ENCODE measurements around the gene PRKRIP1. TPM values are rescaled to one million over a fixed set of nuclear protein-coding genes. Genes with fewer than 3 reads are reported as not detected.
"Not testable (repeated sequence)": the region's sequence is repeated elsewhere in the genome, so short reads cannot be mapped to it uniquely, and the experiment has no call there.

The PRKRIP1 gene, protein sequence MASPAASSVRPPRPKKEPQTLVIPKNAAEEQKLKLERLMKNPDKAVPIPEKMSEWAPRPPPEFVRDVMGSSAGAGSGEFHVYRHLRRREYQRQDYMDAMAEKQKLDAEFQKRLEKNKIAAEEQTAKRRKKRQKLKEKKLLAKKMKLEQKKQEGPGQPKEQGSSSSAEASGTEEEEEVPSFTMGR
- total RNA-seq (ENCODE audit: low replicate concordance): 12.4 and 49.6 TPM in 2 replicates

DNA sequence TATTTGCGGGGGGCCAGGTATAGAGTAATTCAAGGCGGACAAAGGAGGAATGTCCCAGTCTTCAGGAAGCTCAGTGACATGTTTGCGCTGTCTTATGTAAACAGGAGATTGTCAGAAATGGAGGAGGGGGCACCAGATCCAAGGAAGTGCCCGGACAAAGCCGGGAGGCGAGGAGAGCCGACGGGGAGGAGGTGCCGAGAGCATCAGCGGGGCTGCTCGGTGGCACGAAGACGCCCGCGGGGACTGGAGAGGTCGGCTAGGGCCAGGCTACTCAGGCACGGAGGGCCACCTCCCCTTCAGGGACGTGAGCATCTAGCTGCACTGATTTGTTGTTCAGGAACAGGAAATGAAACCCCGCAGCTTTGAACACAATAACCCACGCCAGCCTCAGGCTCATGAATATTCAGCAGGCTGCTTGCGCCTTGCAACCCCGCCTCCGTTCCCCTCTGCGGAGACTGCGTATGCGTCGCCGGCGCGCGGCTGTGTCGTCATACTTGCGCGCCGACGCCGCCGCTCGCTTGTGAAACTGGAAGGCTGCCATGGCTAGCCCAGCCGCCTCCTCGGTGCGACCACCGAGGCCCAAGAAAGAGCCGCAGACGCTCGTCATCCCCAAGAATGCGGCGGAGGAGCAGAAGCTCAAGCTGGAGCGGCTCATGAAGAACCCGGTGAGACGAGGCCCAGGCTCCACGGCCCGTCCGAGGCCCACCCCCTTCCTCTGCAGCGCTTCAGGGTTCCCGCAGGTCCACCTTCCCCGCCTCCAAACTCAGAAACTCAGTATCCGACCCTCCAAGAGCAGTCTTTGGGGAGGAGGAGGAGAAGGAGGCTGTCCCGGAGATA is at the start of gene PRKRIP1:
Gene PRKRIP1 (plus strand): TSS at position 491 of the 837 bp plus-strand sequence. CDS start 49 bp downstream, at position 540.
- TF ChIP-seq, protein P1, sequence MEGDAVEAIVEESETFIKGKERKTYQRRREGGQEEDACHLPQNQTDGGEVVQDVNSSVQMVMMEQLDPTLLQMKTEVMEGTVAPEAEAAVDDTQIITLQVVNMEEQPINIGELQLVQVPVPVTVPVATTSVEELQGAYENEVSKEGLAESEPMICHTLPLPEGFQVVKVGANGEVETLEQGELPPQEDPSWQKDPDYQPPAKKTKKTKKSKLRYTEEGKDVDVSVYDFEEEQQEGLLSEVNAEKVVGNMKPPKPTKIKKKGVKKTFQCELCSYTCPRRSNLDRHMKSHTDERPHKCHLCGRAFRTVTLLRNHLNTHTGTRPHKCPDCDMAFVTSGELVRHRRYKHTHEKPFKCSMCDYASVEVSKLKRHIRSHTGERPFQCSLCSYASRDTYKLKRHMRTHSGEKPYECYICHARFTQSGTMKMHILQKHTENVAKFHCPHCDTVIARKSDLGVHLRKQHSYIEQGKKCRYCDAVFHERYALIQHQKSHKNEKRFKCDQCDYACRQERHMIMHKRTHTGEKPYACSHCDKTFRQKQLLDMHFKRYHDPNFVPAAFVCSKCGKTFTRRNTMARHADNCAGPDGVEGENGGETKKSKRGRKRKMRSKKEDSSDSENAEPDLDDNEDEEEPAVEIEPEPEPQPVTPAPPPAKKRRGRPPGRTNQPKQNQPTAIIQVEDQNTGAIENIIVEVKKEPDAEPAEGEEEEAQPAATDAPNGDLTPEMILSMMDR (IDR thresholded peaks at IDR 0.05; ENCODE audit: insufficient read depth, low read length): no peak
- peak; percentile 87 for DNase-seq (ENCODE audit: low read depth)

DNA sequence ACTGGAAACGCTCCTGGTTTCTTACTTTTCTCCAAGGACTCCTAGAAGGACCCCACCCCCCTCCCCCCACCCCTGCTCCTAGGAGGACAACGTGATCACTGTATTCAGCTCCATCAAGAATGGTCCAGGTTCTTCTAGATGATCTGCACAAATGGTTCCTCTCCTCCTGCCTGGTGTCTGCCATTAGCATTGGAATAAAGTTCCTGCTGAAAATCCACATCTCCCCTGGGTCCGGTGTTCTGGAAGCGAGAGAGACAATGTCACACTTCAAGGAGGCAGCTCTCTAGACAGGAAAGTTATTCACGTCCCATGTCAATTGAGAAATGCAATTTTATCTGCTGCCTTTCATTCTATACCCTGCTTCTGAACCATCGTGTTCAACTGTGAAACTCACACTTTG is 49.2 kb upstream of the PRKRIP1 start:
- DNase-seq (ENCODE audit: low read depth); H3K4me3 ChIP-seq (ENCODE audit: low read depth, low read length): not testable (repeated sequence)

More for the DNA sequence above, at the start of gene PRKRIP1:
- H3K4me3 ChIP-seq (ENCODE audit: low read depth, low read length): peak within 1 kb of the TSS; percentile 96

DNA sequence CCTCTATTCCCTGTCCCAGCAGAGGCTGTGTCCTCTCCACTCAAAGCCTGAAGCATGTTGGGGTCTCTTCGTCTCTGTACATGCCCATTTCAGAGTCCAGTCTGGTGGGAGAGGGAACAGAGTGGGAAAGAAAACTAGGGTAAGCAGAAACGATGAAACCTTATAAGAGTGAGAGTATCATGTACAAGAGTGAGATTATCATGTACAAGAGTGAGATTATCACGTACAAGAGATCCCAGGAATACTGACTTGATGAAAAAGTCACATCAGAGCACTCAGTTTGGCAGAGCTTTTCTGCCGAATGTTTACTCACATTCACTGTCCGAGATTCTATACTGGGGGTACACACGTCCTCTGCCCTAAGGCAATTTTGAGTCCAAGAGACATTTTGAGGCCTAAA is 39.8 kb upstream of the PRKRIP1 start, which contains the start of gene SPDYE6:
Gene SPDYE6 (minus strand): TSS at position 101 of the 400 bp plus-strand sequence. CDS start 421 bp downstream, outside the sequence.
- not testable (repeated sequence) for H3K4me3 ChIP-seq (ENCODE audit: low read depth, low read length); DNase-seq (ENCODE audit: low read depth)

DNA sequence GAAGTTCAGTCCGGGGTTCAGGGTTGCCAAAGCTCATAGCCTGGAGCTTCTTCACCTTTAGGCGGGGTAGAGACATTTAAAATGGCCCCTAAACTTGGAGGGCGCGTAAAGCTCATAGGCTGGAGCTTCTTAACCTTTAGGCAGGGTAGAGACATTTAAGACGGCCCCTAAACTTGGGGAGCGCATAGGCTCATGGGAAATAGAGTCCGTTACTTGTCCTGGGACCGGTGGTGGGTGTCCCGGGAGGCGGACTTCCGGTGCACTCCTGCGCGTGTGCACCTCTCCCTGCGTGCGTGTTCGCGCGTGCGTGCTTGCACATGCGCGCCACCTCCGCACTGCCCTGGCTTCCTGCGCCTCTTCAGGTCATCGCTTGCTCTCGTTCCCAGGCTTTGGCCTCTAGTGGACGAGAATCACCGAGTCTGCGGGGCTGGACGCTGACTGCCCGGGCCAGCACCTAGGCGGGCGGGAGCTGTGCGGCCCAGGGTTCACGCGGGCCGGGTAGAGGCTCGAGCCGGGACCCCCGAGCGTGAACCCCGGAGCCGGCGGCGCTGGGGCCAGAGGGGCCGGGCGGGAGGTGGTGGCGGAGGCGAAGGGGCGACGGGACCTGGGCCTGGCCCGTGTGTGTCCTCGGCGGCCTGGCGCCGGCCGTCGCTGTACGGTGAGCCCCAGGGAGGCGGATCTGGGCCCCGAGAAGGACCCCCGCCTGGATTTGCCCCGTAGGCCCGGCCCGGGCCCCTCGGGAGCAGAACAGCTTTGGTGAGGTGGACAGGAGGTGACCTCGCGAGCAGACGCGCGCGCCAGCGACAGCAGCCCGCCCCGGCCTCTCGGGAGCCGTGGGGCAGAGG is 32.4 kb upstream of the PRKRIP1 start:
- TF ChIP-seq, protein P1 (IDR thresholded peaks at IDR 0.05; ENCODE audit: insufficient read depth, low read length): peak; percentile 34
- H3K4me3 ChIP-seq (ENCODE audit: low read depth, low read length): peak overlapping the region; percentile 72
- DNase-seq (ENCODE audit: low read depth): peak; percentile 98

DNA sequence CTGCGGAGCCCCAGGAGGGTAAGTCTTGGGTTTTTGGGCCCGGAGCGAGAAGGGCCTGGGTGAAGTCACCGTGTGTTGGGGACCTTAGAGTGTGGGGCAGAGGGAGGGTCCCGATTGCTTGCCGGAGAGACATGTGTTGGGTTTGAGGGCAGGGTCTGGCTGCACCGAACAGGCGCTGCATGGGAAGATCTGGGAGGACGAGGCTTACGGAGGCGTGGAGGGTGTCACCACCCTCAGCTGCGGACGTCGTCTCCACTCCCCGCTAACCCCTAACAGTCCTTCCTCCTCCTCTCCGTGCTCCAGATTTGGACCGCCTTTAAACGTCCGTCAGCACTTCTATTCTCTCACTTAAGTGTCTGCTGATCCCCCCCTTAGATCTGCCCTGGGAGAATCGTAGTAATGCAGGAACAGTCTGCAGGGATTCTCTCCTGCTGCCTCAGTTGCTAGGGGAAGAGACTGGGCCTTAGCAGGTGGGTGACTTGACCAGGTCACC is 31.7 kb upstream of the PRKRIP1 start:
- not testable (repeated sequence) for DNase-seq (ENCODE audit: low read depth)
- peak overlapping the region; percentile 72 for H3K4me3 ChIP-seq (ENCODE audit: low read depth, low read length)

DNA sequence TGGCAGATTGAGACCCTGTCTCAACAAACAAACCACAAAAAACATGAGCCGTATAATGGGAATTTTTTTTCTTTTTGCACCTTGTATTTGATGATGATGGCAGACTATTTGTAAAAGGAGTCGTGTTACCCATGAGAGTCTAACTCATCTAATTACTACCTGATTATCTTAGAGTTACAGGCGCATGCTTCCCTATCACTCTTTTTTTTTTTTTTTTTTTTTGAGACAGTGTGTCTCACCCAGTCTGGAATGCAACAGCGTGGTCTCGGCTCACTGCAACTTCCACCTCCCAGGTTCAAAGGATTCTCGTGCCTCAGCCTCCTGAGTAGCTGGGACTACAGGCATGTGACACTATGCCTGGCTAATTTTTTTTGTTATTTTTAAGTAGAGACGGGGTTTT is 30.8 kb upstream of the PRKRIP1 start:
- DNase-seq (ENCODE audit: low read depth); H3K4me3 ChIP-seq (ENCODE audit: low read depth, low read length): not testable (repeated sequence)

DNA sequence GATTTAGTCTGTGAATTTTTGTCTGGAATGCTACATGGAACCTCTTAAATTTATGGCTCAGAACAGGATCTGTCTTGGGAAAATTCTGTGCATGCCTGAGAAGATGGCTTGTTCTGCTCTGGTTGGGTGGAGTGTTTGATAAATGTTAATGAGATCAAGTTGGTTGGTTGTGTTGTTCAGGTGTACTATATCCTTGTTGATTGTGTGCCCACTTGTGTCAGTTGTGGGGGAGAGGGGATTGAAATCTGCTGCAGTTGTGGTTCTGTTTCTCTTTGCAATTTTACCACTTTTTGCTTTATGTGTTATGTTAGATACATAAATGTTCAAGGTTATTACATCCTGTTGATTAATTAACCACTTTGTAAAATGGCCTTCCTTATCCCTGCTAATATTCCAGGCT is 26.1 kb upstream of the PRKRIP1 start:
- DNase-seq (ENCODE audit: low read depth); H3K4me3 ChIP-seq (ENCODE audit: low read depth, low read length): not testable (repeated sequence)

DNA sequence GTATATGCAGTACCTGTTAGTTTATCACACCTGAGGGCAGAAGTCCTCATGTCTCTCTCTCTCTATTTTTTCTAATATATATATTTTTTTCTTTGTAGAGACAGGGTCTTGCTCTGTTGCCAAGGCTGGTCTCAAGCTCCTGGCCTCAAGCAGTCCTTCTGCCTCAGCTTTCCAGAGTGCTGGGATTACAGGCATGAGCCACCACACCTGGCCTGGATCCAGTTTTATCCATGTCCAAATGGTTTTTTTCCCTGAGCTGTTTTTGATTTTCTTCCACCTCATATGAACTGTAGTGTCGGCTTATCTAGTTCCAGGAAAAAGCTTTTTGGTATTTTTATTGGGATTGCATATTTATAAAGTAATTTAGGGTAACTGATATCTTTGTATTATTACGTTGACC is 23.4 kb upstream of the PRKRIP1 start:
- peak; percentile 4 for DNase-seq (ENCODE audit: low read depth)
- not testable (repeated sequence) for H3K4me3 ChIP-seq (ENCODE audit: low read depth, low read length)

DNA sequence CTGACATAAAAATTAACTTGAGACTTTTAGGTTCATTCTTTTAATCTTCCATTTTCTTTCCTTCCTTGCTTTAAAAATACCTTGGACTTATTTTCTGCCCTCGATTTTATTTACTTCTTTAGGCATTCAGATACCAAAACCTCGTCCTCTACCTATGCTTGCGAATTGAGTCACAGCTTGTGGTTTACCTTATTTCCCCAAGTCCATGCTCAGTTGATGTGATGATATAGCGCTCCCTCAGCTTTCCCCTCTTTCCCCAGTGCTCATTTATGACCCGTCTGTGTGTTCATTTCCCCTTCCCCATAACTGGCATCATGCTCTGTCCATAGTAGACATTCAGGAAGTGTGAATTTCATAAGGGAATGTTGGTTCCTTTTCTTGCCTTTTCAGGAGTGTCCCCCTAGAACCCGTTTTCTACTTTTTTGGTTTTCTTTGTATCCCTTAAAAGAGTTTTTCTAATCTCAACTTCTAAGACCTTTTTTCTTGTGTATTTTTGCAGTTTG is 19.1 kb upstream of the PRKRIP1 start:
- TF ChIP-seq, protein P1 (IDR thresholded peaks at IDR 0.05; ENCODE audit: insufficient read depth, low read length): no peak
- H3K4me3 ChIP-seq (ENCODE audit: low read depth, low read length): no peak overlapping the region
- DNase-seq (ENCODE audit: low read depth): no peak

DNA sequence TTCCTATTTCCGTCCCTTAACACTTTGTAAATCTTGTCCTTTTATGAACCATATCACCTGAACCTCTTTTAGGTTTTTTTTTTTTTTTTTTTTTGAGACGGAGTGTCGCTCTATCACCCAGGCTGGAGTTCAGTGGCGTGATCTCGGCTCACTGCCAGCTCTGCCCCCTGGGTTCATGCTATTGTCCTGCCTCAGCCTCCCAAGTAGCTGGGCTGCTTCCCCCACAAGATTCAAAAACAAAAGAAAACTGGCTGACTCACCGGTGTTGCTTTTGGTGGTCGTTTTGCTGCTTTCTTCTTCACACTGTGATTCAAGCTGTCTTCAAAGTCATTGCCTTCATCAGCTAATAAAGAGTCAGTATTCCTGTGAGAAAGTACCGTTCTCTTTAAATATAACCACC is 15.3 kb upstream of the PRKRIP1 start:
- H3K4me3 ChIP-seq (ENCODE audit: low read depth, low read length); DNase-seq (ENCODE audit: low read depth): not testable (repeated sequence)

DNA sequence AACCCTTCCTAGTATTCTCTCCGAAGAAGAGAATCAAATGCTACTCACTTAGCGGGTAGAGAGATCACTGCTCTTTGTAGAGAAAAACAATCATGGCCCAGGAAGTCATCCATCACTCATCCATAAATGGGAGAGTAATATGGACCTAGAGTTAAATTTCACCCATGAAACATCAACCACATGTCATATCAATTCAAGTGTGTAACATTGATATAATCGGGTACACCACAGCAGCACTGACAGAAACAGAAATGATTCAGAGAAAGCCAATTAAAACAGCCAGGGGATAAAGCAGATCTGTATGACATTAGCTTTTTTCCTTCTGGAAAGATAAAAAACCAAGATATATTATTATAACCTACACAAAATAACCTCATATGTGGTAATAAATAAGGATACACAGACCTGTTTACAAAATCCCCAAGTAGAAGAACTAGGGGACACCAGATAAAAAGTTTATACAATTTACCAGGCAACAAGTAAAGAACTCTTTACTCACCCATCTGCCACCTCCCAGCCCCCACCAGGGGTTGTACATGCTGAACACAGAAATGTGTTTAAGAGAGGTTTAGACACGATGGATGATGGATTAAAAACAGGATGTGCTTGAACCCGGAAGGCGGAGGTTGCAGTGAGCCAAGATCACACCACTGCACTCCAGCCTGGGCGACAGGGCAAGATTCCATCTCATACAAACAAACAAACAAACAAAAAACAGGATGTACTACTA is 14.3 kb upstream of the PRKRIP1 start:
- not testable (repeated sequence) for DNase-seq (ENCODE audit: low read depth); H3K4me3 ChIP-seq (ENCODE audit: low read depth, low read length)

Data from fibroblast of the aortic adventitia (primary cell).